Measurements from ENCODE around the gene ALX3.

- no peak for TF ChIP-seq POLR2AphosphoS5 (IDR thresholded peaks at IDR 0.05; ENCODE audit: low read depth, low read length)
- TF ChIP-seq TAF1 (IDR thresholded peaks at IDR 0.05; ENCODE audit: borderline replicate concordance, insufficient read depth, low read length), result no peak
- TF ChIP-seq, protein P1, sequence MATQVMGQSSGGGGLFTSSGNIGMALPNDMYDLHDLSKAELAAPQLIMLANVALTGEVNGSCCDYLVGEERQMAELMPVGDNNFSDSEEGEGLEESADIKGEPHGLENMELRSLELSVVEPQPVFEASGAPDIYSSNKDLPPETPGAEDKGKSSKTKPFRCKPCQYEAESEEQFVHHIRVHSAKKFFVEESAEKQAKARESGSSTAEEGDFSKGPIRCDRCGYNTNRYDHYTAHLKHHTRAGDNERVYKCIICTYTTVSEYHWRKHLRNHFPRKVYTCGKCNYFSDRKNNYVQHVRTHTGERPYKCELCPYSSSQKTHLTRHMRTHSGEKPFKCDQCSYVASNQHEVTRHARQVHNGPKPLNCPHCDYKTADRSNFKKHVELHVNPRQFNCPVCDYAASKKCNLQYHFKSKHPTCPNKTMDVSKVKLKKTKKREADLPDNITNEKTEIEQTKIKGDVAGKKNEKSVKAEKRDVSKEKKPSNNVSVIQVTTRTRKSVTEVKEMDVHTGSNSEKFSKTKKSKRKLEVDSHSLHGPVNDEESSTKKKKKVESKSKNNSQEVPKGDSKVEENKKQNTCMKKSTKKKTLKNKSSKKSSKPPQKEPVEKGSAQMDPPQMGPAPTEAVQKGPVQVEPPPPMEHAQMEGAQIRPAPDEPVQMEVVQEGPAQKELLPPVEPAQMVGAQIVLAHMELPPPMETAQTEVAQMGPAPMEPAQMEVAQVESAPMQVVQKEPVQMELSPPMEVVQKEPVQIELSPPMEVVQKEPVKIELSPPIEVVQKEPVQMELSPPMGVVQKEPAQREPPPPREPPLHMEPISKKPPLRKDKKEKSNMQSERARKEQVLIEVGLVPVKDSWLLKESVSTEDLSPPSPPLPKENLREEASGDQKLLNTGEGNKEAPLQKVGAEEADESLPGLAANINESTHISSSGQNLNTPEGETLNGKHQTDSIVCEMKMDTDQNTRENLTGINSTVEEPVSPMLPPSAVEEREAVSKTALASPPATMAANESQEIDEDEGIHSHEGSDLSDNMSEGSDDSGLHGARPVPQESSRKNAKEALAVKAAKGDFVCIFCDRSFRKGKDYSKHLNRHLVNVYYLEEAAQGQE (IDR thresholded peaks at IDR 0.05; ENCODE audit: insufficient read depth in 1 of 2, low read depth in 2 of 2, low read length in 2 of 2), result no peak
- TF ChIP-seq SIN3A (IDR thresholded peaks at IDR 0.05; ENCODE audit: borderline replicate concordance, insufficient read depth, low read length), result no peak
- TF ChIP-seq FOXP2 (optimal IDR thresholded peaks at IDR 0.05; ENCODE audit: borderline replicate concordance, extremely low read depth, extremely low read length, insufficient read depth), result no peak
Measured at GRCh38 chr1:110021285-110021684, 49.2 kb downstream of the ALX3 start.

Measured in PFSK-1 (cell line).